Anterior cingulate cortex (tissue), 58 donors: ENCODE measurements around the gene SPATA9.
A peak's percentile ranks its signal among the peaks of the same experiment; 100 is the strongest.
"Not testable (repeated sequence)": the region's sequence is repeated elsewhere in the genome, so short reads cannot be mapped to it uniquely, and the experiment has no call there.

Experiments
- DNase-seq, 58 donors: peaks; one replicate each; lab custom pipeline; 2025; lab: John Stamatoyannopoulos, UW

SPATA9 gene

DNA sequence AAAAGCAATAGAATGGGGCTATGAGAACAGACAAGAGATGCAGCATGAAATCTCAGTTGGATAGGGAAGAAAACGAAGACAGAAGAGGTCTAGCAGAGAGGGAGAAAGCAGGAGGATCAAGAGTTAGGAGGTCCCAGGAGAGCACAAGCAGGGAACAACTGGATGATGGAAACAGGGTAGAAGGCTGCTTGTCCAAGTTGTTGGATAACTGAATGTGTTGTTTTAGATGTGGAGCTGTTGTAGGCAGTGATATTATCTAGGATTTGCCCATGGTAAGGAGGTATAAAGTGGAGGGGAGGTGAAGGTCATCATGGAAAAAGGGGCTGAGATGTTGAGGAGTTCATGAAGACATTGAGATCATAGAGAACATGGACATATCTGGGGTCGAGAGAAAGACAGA is 35.9 kb upstream of the SPATA9 start:
- no peak for DNase-seq

DNA sequence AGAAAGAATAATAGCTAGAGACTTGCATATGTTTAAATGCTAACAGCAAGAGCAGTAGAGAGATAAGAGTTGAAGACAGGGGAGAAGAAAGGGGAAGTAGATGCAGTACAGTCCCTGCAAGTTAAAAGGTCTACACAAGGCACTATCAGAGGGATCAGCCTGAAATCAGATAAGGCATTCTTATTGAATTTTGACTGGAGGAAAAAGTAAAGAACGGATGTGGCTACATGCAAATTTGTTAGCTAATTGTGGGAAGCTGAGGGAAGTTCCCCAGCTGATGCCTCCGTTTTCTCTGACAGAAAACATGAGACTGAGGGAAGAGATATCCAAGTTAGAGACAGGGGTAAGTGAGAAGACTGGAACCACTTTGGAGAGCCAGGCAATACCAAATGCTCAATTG is 35.4 kb upstream of the SPATA9 start:
- DNase-seq, result no peak

DNA sequence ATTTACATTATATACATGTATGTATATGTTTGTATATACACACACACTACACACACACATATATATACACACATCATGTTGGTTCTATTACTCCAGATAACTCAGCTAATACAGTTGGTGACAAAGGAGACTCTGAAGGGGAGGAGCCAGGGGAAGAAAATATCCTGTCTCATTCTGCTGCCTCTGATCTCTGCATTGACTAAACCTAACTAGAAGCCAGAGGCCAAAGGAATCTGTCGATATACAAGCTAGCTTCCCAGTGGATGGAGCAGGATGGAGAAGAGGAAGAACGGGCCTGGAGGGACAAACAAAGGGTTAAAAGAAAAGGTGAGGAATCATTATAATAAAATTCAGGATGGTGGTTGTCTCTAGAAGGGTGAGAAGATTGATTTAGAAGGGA is 34.6 kb upstream of the SPATA9 start:
- no peak for DNase-seq

DNA sequence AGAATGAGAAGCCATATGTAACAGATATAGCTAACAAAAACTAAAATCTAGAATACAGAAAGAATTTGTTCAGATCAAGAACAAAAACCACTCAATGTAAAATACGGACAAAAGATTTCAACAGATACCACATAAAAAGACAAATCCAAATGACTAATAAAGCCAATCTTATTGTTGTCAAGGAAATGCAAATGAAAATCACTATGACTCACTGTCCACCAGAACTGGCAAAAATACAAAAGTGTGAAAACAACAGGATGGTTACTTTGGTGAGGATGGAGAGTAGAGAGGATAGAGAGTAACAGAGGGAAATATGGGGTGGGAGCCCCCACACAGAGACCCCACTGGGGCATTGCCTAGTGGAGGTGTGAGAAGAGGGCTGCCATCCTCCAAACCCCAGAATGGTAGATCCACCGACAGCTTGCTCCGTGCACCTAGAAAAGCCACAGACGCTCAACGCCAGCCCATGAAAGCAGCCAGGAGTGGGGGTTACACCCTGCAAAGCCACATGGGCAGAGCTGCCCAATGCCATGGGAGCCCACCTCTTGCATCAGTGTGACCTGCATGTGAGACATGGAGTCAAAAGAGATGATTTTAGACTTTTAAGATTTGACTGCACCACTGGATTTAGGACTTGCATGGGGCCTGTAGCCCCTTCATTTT is 33.1 kb upstream of the SPATA9 start:
- no peak for DNase-seq

DNA sequence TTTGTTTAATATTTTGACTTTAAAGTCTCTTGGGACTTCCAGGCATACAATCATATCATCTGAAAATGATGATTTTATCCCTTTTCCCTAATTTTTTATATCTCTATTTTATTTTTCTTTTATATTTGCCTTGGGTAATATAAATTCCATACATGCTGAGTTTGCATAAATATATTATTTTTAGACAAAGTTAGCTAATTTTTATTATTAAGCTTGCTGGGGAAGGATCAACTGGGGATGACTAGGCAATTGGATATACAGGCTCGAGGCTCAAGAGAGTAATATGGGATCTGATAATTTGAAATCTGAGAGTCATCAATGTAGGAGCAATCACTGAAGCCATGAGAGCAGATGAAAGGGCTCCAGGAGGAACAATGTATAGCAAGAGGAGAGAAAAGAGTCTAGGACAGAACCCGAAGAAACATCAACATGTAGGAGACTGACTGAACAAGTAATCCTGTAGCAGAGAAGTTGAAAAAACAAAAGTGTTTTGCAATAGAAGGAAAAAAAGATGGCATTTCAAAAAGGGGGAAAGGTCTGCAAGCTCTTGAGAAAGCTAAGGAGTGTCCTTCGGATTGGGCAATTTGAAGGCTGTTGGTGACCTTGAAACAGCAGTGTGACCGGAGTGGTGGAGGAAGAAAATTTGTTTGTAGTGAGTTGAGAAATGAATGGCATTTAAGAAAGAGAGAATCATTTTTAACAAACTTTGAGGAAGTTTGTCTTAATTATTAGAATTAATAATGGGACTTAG is 31.3 kb upstream of the SPATA9 start:
- no peak for DNase-seq

DNA sequence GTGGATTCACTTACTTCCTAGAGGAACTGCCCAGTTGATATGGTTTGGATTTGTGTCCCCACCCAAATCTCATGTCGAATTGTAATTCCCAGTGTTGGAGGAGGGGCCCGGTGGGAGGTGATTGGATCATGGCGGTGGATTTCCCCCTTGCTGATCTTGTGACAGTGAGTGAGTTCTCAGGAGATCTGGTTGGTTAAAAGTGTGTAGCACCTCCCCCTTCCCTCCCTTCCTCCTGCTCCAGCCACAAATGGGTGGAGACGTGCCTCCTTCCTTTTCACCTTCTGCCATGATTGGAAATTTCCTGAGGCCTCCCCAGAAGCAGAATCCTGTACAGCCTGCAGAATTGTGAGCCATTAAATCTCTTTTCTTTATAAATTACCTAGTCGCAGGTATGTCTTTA is 30.5 kb upstream of the SPATA9 start:
- not testable (repeated sequence) for DNase-seq

DNA sequence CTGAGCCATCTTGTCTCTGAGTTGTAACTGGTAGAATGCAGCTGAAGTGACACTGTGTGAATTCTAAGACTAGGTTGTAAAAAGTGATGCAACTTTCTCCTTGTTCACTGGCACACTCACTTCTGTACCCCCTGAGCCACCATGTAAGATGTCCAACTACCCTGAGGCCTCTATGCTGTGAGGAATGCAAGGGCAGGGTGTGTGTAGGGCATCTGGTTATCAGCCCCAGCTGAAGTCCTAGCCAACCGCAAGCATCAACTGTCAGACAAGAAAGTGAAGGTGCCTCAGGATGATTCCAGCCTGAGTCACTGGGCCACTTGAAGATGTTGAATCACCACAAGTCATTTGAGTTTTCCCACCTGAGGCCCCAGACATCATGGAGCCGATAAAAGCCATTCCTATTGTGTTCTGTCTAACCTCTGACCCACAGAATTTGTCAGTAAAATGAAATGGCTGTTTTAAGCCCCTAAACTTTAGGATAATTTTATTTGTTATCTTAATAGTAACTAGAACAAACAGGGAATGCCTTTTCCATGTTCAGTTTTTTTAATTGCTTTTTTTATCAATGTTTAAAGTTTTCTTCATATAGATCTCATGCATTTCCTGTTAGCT is 29.7 kb upstream of the SPATA9 start:
- DNase-seq, result no peak

DNA sequence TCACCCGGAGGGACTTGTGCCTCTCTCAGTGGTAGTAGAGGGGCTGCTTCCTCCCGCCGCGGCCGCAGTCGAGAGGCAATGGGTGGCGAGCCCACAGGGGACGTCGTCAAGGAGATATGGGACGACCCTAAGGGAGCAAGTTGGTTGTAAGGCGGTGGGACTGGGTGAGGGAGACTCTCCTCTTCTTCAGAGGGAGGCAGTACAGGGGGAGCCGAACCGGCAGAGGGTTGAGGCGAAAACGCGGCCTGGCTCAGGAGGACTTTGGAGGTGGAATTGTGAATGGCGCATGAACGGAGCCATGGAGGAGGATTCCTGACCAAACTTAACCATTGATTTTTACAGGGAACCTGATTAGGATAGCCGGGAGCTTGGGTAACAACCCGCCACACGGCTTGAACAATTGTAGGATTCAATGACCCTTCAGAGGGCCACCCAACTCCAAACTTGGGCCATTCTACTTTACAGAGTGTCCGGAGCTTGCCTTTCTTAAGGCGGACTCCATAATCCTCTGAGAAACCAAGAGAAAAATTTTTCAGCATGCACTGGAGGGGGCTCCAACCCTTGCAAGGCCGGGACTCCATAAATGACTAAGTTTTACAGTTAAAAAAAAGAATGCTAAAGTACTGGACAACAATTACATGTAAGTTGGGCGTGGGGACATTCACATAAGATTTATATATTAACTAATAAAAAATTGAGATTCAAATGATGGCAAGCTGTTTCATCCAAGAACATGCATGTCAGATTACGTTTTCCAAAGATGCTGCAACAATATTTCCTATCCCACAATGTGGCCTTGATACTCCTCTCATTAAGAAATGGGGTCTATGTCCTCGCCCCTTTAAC is 28.9 kb upstream of the SPATA9 start:
- no peak for DNase-seq

DNA sequence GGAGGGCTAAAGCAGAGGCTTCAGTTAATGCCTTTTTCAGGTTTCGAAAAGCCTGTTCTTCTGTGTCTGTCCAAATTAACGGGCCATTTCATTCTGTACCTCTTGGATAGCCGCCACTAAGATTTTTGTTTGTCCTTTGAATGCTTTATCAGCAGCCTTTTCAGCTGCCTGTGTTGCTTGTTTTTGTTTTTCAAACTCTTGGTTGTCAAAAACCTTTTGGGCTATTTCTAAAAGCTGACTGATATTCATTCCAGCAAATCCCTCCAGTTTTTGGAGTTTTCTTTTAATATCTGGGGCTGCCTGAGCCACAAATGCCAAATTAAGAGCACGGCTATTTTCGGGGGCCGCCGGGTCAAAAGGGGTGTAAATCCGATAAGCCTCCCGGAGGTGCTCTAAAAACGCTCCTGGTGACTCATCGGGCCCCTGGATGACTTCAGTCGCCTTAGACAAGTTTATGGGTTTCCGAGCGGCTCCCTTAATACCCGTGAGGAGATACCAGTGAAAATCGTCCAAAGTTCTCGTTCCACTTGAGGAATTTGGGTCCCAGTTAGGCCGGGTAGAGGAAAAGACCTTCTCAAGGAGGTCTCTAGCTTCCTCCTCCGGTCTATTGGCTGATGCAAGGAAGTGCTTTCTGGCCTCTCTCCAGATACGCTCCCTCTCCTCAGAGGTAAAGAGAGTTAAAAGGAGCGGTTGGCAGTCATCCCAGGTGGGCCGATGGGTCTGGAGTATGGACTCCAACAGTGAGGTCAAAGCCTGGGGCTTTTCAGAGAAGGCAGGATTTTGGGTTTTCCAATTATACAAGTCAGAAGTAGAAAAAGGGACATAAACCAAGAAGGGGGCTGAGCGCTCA is 28.1 kb upstream of the SPATA9 start:
- not testable (repeated sequence) for DNase-seq

DNA sequence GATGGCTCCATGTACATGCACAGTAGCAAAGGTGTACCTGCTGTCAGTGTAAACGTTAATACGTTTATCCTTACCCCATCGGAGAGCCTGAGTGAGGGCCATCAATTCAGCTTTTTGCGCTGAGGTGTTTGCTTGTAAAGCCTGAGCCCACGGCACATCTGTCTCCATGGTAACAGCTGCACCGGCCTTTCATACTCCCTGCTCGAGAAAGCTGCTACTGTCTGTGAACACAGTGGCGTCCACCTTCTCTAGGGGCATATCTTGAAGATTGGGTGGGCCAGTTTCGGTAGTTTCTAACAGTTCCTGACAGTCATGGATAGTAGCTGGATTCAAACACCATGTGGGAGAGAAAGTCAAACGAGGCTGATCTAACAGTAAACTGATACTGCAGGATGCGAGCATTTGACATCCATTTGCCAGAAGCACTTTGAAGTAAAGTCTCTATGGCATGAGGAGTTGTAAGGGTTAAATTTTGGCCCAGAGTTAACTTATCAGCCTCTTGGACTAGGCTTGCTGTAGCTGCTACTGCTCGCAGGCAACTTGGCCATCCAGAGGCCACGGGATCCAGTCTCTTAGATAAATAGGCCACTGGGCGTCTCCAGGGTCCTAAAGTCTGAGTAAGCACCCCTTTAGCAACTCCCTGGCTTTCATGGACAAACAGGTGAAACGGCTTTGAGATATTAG is 27.3 kb upstream of the SPATA9 start:
- DNase-seq, result peak in 19 of 58 donors; percentile 2 to 28 (median 19)

DNA sequence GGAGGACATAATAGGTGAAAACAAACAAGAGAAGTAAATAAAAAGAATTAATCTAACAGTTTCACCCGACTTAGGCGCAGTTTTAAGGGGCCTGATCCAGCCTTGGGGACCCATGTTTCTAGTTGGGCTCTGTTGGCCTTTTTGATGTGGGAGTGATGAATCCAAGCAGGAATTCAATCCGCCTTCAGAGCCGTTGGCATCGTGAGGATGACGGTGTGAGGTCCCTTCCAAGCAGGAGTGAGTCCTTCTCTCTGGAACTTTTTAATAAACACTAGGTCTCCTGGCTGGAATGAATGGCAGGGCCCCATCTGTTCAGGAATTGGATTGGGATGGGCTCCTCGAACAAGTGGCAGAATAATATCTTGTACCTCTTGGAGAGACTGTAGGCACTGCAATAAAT is 26.1 kb upstream of the SPATA9 start:
- DNase-seq, result no peak

DNA sequence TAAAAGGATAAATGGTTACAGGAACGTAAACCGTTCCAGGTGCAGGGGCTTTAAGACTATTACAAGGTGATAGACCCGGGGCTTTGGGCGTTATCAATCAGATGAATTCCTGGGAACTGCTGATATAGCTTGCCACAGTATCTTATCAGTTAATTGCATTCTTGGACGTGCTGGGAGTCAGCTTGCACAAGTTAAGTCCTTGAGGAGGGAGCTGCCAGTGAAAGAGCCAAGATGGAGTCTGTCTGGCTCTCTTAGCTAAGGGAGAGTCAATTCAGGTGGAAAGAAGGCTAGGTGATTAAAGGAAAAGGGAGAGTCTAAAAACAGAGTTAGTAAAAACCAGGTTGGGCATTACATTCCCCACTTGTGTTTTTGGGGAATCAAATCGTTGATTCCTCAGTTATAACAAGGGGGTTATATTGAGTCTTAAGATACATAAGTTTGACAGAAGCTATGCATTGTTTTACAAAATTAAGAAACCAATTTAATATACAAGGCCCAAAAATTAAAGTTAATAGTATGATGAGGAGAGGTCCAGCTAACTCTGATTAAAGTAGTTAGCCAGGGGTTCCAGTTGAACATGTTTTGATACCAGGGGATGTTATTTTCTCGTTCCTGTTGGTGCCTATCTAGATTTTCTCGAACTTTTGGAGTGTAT is 24.9 kb upstream of the SPATA9 start:
- not testable (repeated sequence) for DNase-seq

DNA sequence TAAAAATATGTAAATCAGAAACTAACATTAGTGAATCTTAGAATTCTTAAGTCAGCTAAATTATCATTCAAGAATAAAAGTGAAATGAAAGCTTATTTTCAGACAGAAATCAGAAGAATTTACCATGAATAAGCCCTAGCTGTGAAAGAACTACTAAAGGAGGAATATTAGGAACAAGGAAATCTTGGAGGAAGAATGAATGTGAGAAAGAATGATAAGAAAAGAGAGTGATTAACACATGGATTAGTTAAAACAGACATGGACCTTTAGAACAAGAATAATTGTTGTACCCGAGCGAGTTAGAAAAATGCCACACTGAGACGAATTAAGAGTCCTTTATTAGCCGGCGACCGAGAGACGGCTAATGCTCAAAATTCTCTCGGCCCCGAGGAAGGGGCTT is 24.3 kb upstream of the SPATA9 start:
- DNase-seq, result no peak

DNA sequence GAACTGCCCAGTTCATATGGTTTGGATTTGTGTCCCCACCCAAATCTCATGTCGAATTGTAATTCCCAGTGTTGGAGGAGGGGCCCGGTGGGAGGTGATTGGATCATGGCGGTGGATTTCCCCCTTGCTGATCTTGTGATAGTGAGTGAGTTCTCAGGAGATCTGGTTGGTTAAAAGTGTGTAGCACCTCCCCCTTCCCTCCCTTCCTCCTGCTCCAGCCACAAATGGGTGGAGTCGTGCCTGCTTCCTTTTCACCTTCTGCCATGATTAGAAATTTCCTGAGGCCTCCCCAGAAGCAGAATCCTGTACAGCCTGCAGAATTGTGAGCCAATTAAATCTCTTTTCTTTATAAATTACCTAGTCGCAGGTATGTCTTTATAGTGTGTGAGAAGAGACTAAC is 23.4 kb upstream of the SPATA9 start:
- DNase-seq, result not testable (repeated sequence)

DNA sequence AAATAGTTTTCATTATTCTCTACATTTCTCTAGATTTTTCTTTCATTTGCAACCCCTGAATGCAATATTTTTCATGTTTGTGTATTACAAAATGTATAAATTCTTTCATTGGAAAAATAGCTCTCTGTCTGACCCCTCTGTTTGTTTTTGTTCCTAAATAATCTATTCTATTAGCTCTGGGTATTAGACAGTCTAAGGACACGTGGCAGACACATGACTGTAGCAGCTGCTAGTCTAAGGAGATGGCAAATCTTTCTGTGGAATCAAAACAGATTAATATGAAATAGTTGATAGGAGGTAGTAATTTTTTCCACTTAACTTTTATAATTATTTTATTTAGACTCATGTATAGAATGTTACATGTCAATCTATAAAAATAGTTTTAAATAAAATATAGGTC is 21.4 kb upstream of the SPATA9 start:
- no peak for DNase-seq

DNA sequence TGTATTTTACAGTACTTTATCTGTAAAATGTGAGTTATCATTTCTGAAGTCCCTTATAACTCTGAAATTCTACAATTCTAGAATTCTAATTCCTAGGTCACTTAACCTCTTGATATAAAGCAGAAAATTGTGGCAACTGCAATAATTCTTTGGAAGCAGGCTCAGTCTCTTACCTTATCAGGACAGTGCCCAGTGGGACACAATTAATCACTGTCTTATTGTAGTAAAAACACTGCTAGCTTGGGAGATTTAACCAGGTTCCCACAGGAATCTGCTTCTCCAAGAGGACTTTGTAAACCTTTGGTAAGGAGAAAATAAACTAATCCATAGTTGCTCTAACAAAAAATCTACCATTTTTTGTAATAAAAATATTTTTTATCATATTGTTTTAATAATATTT is 18.3 kb upstream of the SPATA9 start:
- no peak for DNase-seq

DNA sequence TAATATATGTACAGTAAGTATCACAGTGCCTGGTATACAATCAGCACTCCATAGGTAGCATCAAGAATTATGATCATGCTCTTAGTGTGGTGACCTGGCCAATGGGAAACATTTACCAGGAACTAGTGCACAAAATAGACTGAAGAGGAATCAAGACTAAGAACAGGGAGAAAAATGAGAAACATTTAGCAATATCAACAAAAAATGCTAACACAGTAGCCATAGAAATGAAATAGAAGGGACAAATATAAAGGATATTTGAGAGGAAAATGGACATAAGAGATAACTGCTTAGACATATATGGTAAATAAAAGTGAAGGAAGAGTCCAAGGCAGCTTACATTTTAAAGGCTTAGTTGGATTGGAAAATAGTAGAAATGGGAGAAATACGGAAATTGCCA is 16.5 kb upstream of the SPATA9 start:
- DNase-seq, result no peak

DNA sequence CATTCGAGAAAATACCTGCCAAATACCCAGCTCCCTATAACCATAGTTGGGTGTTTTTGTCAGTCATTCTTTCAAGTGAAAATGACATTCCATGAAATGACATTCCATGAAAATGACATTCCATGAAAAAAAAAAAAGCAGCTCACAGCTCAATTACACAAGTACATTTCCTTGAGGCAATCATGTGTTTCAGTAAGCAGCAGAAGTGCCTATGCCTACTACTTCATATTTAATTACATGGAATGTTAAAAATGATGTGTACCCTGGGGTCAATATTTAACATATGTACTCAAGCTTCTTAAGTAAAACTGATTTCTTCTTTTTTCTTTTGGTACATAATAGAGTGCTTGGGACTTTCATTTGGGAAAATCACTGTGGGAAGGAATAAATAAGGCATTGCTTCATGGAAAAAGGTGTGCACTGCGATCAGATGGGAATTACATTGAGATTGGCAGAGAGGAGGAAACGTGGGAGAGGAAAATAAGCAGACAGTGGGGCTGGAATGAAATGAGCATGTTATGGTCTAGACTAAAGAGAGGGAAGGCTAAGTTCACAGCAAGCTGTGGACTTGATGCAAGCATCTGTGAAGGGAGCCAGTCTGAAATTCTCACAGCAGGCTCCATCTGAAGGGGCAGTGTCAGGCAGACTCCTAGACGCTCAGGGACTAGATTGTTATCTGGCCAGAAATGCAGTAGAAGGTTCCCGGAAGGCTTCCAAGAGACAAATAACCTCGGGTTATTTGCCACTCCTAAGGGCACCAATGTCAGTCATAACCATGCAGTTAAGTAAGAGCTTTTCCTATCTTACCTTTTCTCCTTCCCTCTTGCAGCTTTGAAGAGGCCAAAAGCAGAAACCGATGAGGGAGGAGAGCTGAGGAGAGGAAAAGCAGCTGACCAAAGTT is 15.2 kb upstream of the SPATA9 start:
- DNase-seq, result no peak
